HG03439 (cell line): ENCODE results near the gene GSE1.

Experiments
- ATAC-seq: cut with Tn5 transposase; IDR thresholded peaks from one replicate; pipeline ENCODE4 v1.9.1; 2021; ENCODE audit warnings: mild to moderate bottlenecking, moderate library complexity; ENCODE audit not compliant: unreplicated experiment

The GSE1 gene

DNA sequence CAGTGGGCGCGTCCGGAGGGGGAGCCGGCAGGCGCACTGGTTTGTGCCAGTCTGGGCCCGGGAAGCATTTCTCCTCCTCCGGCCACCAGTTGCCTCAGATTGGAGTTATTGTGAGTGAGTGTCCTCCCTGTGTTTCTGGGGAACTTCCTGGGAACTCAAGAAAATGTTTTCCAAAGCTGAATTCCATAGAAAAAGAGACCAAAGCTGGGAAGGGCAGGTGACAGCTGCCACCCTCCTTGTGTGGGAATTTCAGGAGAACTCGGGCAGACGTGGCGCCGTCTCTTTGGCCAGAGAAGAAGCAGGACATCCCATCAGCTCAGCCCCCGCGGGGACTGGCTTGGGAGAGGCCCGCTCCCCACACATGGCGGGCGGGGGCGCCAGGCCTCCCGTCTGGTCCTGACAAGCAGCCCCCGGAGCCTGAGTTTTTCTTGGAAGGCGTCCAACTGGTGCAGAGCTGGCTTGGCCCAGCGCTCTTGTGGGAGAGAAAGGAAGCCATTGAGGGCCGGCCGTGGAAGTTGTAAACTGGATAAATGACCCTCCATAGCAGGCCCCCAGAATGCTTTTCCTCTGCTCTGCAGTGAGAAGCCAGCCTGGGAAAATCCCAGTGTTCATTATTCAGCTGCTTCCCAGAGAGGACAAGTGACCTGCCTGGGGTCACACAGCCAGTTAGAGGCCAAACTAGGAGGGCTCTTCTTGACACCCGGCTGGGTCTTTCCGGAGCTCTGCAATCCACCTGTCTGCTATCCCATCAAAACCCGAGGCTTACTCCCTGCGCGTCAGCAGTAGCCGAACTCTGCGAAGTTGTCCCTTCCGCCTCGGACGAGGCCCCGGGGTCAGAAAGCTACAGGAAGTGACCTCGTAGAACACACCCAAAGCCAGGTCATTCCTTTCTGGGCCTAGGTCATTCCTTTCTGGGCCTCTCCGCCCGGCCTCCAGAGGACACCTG, 39.2 kb upstream of the GSE1 start:
- ATAC-seq = no peak

DNA sequence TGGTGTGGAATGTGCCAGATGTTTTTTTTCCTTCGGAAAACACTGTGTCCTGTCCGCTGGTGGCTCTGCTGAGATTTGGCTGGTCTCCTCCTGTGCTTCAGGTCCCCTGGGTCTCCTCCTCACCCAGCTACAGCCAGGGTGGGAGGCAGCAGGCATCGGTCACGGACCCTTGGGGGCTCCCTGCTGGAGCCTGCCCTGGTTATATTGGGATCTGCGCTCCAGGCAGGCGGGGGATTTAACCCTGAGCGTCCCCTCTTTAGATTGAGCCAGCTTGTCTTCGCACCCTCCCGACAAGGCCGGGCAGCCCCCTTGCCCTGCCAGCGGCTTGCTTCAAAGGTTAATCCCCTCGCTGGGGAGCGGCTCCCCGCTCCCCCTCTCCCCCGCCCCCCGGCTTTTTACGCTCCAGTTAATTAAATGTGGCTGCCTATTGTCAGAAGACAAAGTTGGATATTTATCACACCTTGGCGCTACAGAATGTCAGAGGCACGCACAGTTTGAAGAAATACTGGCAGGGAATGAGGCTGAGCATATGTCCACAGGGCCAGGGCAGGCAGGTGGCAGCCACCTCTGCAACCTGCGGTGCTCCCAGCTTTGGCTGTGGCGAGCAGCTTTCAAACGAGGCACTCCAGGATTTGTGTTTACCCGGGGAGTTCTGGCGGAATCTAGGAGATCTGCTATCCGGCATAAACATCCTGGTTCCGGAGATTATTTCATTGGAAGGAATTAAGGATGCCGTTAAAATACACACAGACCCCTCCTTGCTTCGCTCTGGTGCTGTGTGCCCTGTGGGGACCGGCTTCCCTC, 38.2 kb upstream of the GSE1 start:
- no peak for ATAC-seq

DNA sequence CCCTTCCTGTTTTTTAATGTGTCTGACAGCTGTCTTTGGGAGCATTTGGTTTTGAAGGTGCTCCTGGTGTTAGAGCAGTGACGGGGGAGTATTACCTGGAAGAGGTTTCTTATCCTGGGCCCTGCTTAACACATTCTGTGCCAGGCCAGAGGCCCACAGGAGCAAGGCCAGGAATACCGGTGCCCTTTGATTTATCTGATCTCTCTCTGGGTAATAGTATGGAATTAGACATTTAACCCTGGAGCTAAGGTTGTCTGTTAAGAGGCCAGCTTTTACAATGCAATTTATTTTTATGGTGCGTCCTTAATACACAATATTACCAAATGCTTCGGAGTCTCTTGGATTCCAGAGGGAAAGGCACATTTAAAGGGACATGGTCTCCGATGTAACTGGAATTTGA, 37.2 kb upstream of the GSE1 start:
- no peak for ATAC-seq

DNA sequence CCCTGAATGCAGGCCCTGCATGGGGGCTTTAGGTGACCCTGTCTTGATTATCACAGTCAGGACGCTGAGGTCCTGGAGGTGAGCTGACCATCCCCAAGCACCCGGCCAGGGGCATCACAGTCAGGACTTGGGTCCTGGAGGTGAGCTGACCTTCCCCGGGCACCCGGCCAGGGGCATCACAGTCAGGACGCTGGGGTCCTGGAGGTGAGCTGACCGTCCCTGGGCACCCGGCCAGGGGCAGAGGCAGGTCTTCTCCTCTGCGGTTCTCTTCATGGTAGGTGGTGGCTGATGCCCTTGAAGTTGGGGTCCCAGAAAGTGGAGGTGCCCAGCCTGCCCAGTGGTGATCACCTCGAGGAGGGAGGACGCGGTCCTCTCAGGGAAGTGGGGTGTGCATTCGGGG, 36.2 kb upstream of the GSE1 start:
- ATAC-seq = no peak

DNA sequence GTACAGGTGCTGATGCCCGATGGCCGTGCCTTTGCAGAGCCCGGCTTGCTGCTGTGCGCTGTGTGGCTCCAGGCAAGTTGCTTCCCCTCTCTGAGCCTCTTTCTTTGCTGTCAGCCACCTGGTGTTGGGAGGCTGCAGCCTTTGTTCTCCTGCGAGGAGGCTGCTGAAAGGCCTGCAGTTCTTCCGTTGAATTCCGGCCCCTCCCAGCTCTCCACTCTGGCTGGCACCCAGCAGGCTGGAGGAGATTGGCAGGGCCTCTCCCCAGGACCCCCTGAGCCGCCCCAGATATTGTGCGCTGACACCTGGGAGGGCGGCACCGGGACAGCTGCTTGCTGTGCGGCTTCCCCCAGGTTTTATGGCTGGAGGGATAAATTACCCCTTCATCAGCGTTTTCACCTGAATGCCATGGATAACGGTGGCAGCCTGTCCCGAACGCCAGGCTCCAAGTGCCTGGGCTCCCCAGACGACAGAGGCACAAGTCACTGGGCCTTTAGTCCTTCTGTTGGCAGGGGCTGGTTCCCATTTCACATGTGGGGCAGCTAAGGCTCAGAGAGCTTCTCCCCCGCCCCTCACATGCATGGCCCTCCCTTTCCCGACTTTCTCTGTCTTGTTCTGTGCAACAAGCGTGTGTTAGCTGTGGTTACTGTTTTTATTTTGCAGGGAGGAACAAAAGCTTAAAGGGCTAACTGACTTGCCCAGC, 35.1 kb upstream of the GSE1 start:
- ATAC-seq = no peak

DNA sequence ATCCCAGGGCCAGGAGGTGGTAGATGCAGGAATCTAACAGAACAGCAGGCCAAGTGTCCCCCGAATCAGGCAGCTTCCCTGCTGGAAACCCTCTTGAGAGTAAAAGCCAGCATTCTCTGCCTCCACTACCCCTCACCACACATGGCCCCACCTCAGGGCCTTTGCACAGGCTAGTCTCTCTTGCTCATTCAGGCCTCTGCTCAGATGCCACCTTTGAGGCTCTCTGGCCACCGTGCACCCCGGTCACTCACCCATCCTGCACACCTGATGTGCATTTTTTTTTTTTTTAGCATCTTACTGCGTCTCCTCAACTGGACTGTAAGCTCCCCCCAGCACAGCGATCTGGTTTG, 34.5 kb upstream of the GSE1 start:
- no peak for ATAC-seq

DNA sequence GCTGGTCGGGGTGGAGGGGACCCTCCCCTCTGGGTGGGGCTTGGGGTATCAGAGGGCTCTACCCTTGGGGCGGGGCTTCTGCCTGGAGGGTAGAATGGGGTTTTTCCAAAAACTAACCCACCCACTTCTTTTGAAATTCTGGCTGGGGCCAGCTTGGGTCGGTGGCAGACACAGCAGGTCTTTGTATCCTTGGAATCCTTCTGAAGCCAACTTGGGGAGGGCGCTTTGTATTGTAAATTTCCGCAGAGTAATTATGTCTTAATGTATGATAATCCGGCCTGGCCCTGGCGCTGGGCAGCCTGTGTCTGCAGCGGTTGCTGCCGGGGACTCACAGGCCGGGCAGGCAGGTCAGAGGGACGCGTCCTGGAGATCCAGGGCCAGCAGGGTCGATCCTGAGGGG, 33.9 kb upstream of the GSE1 start:
- no peak for ATAC-seq

DNA sequence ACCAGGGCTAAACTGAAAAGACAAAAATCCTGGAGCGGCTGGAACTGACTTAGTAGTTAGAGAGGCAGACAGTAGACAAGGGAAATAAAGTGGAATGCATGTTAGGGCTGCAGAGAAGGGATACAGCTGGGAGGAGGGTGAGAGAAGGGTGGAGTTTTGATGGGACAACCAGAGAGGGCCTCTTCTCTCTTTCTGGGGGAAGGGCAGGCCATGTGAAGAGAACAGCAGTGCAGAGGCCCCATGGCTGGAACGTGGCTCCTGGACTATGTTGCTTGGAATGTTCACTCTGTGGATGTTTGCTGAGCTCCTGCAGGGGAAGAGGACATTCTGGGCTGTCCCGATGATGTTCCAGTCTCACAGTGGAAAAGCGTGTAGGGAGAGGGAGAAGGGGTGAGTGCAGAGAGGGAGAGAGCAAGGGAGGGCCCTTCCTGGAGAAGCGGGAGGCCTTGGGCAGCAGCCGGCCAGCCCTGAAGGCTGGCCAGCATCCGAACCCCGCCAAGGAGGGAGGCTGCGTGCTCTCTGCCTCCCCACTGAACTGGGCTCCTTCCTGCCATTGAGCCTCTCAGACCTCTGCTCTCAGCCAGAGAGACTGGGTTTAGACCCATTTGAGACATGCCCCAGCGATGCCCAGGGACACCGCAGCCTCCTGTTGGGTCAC, 33.1 kb upstream of the GSE1 start:
- ATAC-seq = no peak

DNA sequence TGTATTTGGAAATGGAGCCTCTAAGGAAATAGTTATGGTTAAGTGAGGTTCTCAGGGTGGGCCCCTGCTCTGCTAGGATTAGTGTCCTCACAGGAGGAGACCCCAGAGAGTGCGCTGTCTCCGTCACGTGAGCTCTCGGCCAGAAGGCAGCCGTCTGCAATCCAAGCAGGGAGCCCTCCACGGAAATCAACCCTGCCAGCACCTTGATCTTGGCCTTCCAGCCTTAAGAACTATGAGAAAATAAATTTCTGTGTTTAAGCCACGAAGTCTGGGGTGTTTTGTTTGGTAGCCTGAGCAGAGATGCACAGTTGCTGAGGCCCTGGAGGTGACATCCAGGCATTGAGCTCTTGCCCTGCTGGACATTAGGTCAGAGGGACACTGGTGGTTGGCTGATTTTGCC, 32.4 kb upstream of the GSE1 start:
- no peak for ATAC-seq

DNA sequence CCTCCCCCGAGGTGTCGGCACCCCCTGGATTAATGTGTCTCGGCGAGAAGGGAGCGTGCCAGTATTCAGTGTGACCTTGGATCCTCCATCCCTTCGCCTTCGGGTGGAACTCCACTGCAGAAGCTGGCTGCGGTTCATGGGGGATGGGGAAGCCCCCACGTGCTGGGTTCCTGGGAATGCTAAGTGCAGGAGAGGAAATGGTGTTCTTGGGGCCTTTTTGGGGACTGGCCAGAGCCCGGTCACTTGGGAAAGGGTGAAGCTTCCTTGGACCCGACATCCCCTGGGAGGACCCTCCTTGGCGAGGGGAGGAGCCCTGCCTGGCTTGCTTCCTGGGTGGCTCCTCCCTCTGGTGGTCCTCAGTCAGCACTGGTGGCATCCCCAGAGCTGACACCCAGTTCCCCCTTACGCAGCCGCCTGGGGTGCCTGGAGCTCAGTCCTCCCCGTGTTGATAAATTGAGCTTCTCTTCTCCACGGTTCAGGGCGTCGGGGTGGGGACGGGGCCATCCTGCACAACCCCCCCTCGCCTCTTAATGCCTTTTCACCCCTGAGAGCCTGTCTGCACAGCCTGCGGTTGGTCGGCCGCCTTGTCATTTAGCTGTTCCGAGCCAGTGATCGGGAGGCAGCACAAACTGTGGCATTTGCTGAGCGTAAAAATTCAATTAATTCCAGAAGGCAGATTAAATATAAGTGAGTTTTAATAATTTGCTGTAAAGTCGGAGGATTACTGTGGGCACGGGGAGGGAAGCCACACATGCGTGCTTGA, 30.7 kb upstream of the GSE1 start:
- ATAC-seq = no peak

DNA sequence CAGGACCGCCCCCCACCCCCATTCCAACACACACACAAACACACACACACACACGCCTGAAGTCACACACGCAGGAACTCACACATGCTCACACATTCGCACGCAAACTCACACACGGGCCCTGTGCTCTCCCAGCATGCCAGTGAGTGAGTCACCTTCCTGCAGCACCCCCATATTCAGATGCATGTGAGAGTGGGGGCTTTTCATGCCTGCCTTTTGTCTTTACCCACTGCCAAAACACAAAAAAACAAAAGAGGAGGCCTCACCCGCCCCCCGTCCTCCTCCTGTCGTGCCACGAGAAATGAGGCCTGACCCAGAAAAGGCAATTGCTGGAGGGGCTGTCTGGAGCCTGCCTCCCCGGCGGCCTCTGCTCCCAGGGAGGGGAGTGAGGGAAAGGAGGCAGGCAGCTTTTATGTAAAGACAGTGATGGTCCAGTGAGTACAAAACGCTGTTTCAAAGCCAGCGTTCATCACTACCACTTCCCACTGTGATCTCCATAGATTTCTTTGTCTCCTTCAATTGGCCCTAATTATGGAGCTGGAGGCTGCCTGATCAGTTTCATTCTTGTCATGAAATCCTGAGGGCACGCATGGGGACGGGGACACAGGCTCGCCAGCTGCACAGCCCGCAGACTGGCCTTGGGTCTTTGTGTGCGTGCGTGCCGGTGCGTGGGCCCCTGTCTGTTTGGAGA, 29.5 kb upstream of the GSE1 start:
- no peak for ATAC-seq

DNA sequence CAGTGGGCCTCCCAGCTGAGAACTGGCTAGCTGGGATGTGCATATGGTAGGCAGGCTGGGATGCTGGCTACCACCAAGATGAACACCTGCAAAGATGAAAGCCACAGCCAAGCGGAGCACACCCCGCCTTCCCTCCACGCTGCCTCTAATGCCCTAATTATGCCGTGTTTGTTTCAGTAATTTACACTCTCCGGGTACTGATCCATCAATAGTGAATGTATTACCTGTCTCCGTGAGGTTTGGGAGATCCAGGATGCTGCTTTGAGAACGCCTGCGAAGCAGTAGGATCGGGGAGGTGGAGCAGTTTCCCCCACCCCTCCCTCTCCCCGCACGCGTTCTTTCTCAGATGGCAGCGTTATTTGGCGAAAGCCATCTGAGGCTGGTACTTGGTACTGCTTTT, 28.9 kb upstream of the GSE1 start:
- no peak for ATAC-seq

DNA sequence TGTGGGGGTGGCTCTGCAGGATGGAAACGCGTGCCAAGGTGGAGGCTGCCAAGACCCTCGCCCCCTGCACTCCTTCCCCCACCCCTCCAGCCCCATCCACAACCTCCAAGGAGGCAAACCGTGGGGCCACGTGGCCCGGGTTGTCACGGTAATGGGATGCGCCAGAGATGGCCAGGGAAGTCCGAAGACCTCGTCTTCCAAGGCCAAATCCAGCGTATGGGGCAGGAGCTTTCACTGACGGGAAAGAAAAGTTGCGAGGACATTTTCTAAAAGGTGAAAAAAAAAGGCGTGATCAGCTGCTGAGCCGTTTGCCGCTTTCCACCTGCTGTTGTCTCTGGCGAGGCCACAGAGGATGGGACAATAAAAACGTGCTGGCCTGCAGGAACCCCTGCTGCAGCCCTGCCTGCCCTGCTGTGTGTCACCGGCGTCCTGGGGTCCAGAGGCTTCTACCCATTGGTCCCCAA, 28.3 kb upstream of the GSE1 start:
- ATAC-seq = no peak

DNA sequence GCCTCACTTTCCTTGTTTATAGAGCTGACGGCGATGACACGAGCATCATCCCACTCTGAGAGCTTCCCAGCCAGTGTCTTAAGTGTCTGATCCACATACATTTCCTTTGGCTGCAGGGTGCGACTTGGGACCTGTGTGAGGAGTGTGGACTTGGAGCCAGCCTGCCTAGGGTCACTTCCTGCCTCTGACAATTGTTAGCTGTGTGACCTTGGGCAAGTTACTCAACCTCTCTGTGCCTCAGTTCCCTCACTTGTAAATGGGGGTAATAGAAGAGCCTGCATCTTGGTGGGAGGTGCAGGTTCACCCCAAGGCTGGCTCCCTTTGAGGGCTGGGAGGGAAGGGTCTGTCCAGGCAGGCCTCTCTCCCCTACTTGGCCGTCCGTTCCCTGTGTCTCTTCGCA, 27.4 kb upstream of the GSE1 start:
- ATAC-seq = no peak

DNA sequence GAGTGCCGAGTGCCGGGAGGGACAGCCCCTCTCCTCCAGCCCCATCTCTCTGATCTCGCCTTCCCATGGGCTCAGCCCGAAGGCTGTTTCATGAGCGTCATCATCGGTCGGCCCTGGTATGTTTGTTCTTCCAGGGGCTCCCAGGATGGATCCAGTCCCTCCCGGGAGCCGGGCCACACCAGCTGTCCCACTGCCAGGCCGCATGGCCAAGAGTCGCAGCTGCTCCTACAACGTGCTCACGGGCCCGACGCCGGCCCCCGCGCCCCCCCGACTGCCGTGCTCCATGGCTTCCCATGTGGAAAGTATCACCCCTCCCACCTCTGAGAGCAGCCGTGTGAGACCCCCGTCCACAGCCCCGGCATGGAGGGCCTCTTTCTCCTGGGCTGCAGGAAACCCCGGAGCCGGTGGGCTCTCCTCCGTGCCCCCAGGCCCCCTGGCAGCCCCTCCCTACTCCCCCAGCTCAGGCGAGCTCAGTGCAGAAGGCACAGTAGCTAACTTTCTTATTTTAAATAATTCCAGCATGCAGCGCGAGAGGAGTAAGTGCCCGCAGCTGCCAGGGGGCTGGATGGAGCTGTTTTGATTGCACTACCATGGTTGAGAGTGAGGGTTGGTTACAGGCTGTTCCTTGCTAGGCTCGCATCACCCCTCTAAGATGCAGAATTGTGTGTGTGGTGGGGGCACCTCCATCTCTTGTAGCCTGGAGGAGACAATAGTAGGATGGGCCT, 26.6 kb upstream of the GSE1 start:
- no peak for ATAC-seq

DNA sequence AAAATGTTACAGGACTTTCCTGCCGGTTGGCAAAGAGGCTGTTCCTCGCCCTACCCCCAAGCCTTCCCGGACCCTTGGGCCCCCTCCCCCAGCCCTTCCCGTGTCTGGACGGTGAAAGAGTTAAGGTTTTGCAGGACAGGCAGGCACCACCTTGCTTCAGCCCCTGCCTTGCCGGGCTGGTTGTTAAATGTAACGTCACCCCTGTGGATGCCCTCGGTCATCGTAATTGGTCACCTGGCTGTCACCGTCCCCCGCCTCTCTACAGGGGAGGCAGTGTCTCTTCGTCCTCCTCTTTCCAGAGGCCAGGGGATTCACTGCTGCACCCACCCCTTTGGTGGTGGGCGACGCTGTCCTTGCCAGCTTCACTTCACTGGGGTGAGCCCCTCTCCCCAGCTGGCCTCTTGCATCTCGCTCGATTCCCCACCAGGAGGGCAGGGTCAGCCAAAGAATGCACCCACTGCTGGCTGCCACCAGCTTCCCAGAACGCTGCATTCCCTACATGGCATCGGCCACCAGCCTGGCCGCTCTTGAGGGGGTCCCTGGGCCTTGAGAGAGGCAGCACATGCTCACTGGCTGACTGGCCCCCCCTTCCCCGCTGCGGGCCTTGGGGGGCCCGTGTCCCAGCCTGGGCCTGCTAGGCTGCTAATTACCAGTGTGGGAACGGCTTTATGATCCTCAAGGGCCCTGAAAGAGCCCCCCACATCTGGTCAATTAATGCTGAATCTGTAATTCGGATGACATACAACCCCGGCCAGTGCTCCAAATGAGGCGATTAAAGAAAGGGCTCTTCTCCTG, 25.2 kb upstream of the GSE1 start:
- ATAC-seq = no peak

DNA sequence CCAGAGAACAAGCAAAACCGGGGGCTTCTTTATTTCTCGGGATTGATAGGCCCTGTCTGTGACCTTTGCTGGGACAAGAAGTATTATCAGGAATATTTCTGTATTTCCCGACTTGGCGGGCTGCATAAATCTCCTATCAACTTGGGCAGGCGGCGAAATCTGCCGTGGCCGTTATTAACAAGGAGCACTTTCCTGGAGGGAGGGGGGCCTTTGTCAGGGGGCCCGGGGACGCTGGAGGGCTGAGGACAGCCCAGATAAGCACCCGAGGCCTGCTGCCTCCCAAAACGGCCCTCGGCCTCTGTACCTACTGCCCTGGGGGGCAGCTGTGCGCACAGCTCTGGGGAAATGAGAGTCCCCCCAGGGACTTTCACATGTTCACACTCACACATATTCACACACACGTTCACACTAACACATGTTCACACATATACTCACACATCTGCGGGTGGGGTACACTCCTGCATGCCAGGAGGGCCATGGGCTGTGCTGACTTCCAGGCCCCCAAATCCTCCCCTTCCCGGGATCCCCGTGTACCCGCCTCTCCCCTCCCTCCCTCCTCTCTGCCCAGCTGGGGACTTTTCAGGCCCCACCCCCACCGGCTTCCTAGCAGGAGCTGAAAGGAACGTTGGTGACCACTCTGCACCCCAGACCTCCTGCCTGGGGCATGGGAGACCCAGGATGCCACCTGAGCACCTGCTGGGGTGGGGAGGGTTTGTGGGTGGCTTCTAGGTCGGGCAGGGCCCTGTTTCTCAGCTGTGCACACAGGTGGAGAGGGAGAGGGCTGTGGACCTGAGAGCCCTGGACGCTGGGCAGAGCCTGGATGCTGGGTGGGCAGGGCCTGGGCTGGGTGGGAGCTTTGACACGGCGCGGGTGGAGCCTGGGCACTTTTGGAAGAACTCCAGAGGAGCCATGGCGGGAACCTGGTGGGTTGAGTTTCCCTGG, 24.3 kb upstream of the GSE1 start:
- no peak for ATAC-seq
